ENCODE data around the gene ANKRD30B.
"Not testable (repeated sequence)": the region's sequence is repeated elsewhere in the genome, so short reads cannot be mapped to it uniquely, and the experiment has no call there.

The ANKRD30B gene, protein sequence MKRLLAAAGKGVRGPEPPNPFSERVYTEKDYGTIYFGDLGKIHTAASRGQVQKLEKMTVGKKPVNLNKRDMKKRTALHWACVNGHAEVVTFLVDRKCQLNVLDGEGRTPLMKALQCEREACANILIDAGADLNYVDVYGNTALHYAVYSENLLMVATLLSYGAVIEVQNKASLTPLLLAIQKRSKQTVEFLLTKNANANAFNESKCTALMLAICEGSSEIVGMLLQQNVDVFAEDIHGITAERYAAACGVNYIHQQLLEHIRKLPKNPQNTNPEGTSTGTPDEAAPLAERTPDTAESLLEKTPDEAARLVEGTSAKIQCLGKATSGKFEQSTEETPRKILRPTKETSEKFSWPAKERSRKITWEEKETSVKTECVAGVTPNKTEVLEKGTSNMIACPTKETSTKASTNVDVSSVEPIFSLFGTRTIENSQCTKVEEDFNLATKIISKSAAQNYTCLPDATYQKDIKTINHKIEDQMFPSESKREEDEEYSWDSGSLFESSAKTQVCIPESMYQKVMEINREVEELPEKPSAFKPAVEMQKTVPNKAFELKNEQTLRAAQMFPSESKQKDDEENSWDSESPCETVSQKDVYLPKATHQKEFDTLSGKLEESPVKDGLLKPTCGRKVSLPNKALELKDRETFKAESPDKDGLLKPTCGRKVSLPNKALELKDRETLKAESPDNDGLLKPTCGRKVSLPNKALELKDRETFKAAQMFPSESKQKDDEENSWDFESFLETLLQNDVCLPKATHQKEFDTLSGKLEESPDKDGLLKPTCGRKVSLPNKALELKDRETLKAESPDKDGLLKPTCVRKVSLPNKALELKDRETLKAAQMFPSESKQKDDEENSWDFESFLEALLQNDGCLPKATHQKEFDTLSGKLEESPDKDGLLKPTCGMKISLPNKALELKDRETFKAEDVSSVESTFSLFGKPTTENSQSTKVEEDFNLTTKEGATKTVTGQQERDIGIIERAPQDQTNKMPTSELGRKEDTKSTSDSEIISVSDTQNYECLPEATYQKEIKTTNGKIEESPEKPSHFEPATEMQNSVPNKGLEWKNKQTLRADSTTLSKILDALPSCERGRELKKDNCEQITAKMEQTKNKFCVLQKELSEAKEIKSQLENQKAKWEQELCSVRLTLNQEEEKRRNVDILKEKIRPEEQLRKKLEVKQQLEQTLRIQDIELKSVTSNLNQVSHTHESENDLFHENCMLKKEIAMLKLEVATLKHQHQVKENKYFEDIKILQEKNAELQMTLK (N-terminal part only)
- total RNA-seq, result 0 to 0.17 reads per million in 2 donors

DNA sequence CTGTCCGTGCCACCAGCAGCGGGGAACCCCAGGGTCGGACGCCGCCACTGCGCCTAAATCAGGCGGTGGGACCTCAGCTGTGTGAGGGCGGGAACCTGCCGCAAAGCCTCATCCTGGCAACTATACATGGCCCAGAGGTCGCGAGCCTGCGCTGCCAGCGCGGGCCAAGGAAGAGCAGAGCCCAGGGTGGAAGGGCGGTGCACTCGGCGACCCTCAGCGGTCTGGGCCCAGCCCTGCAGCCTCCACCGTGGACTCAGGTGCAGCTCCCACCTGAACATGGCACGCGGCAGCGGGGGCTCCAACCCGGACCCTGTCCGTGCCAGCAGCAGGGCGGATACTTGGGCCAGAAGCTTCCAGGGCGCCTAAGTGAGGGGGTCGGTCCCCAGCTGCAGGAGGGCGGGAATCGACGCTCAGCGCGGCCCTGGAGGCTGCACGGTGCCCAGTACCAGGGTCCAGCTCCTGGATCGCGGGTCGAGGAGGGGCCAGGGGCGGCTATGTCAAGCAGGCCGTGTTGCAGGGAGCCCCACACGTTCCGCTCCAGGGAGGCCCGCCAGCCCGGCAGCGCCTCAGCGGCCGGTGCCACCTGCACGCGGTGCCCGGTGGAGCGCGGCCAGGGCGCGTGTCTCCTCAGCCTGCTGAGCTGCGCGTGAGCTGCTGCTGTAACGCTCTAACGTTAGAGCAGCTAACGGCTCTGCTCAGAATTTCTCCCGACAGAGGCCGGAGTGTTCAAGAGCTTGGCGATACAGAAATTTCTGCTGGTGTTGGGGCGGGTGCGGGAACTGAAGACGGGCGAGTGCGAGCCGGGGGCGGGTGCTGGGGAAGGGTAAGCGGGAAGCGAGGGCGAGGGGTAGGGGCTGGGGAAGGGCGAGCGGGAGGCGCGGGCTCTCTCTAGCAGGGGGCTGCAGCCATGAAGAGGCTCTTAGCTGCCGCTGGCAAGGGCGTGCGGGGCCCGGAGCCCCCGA is at the start of gene ANKRD30B:
Gene ANKRD30B (plus strand): TSS at position 660 of the 962 bp plus-strand sequence. CDS start 248 bp downstream, at position 908.
- no peak for DNase-seq

DNA sequence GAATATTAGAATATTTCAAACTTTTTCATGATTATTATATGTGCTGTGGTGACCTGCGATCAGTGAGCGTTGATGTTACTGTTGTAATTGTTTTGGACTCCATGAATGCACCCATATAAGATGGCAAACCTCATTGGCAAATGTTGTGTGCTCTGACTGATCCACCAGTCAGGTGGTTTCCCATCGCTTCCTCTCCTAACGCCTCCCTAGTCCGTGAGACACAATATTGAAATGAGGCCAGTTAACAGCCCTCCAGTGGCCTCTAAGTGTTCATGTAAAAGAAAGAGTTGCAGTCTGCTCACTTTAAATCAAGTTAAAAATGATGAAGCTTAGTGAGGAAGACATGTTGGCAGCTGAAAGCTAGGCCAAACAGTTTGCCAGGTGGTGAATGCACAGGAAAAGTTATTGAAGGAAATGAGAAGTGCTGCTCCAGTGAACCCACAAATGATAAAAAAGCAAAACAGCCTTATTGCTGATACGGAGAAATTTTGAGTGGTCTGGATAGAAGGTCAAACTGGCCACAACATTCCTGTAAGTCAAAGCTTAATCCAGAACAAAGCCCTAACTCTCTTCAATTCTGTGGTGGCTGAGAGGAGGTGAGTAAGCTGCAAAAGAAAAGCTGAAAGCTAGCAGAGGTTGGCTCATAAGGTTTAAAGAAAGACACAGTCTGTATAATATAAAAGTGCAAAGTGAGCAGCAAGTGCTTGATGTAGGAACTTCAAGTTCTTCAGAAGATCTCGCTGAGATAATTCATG is 46.5 kb upstream of the ANKRD30B start:
- DNase-seq, result not testable (repeated sequence)

DNA sequence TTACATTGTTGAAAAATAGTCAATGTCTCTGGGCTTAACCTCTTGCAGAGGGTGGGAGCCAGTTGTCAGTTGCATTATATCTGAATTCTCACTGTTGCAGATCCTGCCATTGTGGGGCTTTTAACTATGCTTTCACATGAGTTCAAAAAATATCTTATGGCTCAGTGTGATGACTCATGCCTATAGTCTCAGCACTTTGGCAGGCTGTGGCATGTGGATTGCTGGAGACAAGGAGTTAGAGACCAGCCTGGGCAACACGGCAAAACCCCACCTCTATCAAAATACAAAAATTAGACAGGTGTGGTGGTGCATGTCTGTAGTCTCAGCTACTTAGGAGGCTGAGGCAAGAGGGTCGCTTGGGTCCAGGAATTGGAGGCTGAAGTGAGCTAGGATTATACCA is 38.2 kb upstream of the ANKRD30B start:
- not testable (repeated sequence) for DNase-seq

DNA sequence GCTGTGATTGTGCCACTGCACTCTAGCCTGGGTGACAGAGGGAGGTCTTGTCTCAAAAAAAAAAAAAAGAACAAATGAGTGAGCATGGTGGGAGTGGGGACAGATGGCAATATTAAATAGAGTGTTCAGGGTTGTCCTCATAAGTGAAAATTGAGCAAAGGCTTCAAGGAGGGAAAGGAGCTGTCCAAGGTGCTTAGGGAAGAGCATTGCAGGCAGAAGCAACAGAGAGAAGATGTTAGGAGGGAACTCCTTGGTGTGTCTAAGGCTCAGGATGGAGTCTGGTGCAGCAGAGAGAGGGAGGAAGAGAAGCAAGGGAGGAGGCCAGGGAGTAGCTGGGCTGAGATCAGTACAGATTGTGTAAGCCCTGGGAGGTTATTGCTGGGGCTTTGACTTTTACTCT is 26.4 kb upstream of the ANKRD30B start:
- not testable (repeated sequence) for DNase-seq

DNA sequence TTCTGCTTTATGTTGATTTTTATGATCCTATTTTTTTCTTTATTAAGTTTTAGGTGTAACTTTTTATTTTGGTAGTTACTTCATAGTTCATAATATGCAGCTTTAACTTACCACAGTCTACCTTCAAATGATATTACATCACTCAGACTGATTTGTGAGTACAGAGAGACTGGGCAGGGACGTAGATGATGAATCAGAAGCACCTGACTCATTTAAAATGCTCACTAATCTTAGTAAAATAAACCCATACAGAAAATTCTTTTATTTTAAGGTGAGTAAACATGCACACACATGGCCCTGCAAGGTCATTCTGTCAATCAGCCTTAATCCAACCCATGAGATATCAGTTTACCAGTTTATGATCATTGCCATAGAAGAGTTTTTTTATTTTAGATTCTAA is 8.9 kb upstream of the ANKRD30B start:
- not testable (repeated sequence) for DNase-seq

DNA sequence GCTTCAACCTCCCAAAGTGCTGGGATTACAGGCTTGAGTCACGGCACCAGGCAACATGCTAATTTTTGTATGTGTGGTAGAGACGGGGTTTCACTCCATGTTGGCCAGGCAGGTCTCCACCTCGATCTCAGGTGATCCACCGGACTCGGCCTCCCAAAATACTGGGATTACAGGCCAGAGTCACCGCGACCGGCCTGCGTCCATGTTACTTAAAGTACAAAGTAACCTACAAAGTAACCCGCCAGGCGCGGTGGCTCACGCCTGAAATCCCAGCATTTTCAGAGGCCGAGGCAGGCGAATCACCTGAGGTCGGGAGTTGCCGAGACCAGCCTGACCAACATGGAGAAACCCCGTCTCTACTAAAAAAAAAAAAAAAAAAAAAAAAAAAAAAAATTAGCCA is 1.1 kb upstream of the ANKRD30B start:
- DNase-seq, result no peak

DNA sequence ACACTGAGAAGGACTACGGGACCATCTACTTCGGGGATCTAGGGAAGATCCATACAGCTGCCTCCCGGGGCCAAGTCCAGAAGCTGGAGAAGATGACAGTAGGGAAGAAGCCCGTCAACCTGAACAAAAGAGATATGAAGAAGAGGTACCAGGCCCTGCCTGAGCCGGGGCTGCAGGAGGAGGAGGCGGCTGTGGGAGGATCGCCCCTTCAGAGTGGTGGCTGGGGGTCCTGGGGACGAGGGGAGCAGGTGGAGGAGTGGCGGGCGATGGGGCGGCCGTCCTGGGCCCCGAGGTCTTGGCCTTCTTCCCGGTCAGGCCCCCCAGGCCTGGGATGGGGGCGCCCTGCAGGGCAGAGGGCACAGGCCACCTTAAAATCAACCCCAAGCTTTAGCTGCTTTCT is 524 bp downstream of the ANKRD30B start:
- DNase-seq, result no peak

DNA sequence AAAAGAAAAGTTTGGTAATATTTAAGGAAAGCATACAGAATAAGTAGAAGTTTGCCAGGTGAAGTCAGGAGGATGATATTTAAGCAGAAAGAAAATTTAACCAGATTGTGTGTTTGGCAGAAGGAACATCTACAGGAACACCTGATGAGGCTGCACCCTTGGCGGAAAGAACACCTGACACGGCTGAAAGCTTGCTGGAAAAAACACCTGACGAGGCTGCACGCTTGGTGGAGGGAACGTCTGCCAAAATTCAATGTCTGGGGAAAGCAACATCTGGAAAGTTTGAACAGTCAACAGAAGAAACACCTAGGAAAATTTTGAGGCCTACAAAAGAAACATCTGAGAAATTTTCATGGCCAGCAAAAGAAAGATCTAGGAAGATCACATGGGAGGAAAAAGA is 15.6 kb downstream of the ANKRD30B start:
- DNase-seq, result not testable (repeated sequence)

DNA sequence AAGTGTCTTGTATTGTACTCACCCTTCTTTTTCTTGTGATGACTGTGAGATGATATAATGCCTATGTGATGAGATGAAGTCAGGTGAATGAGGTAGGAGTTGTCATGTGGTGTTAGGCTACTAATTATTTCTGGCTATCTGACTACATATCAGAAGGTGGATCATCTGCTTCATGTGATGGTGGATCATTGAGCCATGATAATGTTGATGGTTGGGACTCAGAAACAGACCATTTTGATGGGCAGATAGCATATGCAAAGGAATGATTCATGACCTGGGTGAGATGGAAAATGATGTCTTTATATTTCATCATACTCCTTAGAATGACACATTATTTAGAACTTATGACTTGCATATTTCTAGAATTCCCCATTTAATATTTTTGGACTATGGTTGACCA is 19.5 kb downstream of the ANKRD30B start:
- DNase-seq, result no peak

DNA sequence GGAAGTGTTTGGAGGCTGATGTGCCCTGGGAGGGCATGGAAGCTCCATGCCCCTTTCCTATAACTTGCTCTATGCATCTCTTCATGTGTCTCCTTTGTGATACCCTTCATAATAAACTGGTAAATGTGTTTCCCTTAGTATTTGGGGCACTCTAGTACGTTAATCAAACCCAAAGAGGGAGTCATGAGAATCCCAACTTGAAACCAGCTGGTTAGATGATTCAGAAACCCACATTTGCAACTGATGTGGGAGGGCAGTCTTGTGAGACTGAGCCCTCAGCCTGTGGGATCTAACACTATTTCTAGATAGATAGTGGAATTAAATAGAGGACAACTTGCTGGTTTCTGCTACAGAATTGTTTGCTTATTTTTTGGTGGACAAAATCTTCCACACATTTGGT is 20.3 kb downstream of the ANKRD30B start:
- no peak for DNase-seq

DNA sequence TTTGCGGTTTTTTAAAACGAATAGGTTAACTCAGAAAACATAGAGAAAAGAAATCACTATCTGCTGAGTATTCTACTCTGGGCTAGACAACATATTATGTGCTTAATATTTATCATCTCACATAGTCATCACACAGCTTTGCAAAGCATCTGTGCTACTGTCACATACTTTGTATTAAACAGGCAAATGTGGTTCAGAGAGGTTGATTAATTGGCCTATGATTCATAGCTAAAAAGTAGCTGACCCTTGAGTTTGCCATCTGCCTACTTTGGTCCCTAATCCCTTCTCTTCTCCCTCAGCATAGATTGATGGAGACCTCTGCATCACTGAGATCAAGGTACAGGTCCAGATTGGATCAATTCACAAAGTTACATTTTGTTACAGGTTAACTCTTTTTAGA is 21.4 kb downstream of the ANKRD30B start:
- DNase-seq, result no peak

DNA sequence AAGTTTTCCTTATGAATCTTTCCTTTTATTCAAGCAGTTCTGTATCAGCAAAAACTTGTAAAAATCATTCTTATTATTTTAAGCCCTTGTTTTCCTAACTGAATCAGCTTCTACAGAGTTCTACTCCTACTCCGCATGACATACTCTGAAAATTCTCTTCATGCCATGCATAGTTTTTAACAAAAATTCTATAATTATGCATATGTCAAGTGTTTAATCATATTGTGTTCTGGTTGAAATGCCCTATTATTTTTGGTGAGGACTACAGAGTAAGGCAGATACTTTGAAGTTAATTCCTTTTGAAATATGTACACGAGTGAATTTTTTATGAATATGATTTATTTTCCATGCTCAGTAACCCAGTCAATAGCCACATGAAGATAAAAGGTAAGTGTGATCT is 28.8 kb downstream of the ANKRD30B start:
- no peak for DNase-seq

DNA sequence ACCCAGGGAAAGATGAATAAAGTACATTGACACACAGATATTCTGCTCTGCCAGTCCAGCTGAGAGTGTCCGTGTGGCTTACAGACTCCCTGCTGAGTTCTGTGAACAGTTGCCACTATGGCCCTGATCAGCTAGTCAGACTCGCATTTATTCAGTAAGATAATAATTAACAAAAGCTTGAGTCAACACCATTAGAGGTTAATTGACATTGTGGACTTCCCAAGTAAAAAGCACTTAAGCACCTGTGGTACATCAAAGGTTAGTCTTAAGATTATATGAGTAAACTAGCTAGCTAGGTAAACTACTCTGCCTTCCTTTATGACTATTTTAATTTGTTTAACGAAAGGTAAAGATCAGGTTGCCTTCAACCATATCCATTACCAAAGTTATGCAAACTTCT is 33.7 kb downstream of the ANKRD30B start:
- no peak for DNase-seq

DNA sequence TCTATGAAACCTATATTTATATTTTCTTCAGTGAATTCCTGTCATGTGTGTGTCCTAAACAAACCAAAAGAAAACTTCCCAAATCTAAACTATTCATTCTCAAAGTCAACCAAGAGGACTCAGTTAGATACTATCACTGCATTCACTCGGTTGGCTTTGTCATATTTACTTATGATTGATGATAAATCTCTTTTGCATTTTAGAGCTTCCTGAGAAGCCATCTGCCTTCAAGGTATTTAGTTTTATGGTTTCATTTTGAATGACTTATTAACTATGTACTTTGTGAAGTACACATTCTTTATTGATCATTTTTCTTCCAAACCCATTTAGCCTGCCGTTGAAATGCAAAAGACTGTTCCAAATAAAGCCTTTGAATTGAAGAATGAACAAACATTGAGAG is 36.2 kb downstream of the ANKRD30B start:
- no peak for DNase-seq

DNA sequence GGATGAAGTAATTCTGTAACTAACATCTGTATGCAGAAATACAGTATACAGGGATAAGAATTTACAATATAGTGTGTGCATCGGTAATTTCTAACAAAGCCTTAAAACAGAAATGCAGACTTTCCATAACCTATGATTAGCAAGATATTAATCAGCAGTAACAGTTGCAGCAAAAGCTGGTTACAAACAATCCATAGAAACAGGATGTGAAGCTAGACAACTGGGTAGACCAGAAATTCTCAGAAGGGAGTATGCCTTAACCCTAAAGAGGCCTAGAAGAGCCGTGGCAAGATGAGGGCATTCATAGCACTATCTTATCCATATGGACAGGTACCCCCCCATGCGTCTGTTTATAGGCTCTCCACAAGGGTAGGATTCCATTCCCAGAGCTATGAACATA is 48.9 kb downstream of the ANKRD30B start:
- not testable (repeated sequence) for DNase-seq

DNA sequence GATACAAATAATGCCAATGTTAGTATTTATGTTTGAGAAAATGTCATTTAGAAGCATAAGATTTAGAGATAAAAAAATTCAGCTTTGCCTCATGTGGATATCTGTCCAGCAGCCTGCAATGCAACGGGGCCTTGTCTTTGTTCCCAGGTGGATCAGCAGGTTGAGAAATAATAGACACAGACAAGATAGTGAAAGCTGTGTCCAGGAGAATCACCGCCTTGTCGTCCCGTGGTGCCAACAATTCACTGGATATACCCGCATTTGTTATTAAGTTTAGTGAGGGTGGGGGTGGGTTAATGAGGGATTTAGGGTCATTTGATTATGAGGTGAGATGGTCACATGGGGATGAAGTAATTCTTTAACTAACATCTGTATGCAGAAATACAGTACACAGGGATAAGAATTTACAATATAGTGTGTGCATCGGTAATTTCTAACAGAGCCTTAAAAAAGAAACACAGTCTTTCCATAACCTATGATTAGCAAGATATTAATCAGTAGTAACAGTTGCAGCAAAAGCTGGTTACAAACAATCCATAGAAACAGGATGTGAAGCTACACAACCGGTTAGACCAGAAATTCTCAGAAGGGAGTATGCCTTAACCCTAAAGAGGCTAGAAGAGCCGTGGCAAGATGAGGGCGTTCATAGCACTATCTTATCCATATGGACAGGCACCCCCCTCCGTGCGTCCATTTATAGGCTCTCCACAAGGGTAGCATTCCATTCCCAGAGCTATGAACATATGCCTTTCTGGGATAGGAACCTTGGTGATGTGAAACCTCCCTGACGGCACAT is 50.2 kb downstream of the ANKRD30B start:
- DNase-seq, result not testable (repeated sequence)

DNA sequence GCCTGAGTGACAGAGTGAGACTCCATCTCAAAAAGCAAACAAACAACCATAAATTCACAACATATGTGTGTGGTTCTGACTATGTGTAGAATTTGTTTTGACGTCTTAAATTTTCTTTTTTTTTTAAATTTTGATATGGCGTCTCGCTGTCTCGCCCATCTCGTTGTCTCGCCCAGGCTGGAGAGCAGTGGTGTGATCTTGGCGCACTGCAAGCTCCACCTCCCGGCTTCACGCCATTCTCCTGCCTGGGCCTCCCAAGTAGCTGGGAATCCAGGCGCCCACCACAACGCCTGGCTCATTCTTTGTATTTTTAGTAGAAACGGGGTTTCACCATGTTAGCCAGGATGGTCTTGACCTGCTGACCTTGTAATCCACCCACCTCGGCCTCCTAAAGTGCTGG is 63.1 kb downstream of the ANKRD30B start:
- not testable (repeated sequence) for DNase-seq

DNA sequence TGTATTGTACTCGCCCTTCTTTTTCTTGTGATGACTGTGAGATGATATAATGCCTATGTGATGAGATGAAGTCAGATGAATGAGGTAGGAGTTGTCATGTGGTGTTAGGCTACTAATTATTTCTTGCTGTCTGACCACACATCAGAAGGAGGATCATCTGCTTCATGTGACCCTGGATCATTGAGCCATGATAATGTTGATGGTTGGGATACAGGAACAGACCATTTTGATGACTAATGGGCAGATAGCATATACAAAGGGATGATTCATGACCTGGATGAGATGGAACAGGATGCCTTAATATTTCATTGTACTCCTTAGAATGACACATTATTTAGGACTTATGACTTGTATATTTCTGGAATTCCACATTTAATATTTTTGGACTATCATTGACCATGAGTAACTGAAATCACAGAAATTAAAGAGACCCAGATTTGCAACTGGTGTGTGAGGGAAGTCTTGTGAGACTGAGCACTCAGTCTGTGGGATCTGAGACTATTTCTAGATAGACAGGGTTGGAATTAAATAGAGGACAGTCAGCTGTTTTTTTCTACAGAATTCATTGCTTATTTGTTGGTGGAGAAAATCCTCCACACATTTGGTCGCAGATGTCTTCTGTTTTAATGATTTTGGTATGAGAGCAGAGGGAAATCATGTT is 79.1 kb downstream of the ANKRD30B start:
- DNase-seq, result not testable (repeated sequence)

DNA sequence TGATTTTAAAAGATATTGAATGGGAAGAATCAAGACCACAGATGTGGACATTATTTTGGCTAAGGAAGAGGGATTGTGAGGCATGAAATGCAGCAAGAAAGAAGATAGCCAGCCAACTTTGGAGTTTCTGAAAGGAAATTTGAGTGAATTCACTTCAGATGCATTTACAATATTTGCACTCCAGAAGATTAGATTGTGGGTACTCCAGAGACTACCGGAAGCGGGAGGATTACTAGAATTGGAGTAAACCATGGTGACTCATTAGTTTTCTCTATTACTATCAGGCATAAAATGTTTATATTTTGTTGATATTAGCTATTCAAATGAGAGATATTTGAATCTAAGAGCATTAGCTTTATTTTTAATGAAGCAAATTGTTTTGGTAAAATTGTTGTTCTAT is 93.6 kb downstream of the ANKRD30B start:
- DNase-seq, result not testable (repeated sequence)
